CD1c-positive myeloid dendritic cell (primary cell): ENCODE results near the gene IGFL2.
"Not testable (repeated sequence)": the region's sequence is repeated elsewhere in the genome, so short reads cannot be mapped to it uniquely, and the experiment has no call there.

Experiments used
- DNase-seq: peaks from one replicate; pipeline ENCODE4 v3.0.0-alpha.2; 2016; ENCODE audit errors: extremely low spot score

IGFL2 gene

DNA sequence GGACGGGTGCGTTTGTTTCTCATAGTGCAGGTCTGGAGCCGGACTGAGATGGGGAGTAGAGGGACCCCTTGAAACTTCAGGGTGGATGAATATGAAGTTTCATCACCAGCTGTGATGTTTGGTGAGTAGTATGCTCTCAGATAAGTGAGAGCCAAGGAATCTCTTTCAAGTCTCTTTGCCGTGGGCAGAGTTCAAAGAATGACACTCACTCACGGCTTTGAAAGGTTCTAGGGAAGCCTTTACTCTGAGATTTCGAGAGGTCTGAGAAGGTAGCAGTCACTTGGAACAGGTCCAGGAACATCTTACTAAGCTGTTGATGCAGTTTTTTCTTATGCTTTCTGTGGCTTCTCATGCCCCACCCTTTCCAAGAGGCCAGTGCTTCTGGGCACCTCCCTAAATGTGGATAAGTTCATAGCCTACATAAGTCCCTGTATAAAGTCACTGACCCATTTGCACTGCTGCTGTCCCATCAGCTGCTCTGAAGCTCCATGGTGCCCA, at the start of gene IGFL2:
Gene IGFL2 (plus strand): TSS at position 448 of the 498 bp plus-strand sequence. CDS start 41 bp downstream, at position 489.
- DNase-seq: no peak

DNA sequence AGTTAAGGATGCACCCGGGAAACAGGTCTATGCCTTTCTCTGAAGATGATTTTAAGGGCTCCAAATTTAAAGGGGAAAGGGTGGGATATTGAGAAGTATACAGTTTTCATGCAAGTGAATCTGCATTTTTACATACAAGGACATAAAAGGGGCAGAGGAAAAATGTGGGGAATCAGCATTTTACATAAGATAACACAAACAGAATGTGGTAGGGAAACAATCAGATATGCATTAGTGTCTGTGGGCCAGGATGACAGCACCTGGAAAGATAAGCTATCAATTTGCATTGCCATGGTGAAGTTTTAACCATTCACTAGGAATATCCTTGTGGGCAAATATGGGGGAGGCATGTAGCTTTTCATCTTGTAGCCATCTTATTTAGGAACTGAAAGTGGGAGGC, 47.7 kb upstream of the IGFL2 start:
- DNase-seq: no peak

- DNase-seq: no peak
Measured at GRCh38 chr19:46101293-46101692, 46.7 kb upstream of the IGFL2 start.

- not testable (repeated sequence) for DNase-seq
Measured at GRCh38 chr19:46102333-46102732, 45.7 kb upstream of the IGFL2 start.

GRCh38 chr19:46107371-46107770, 40.7 kb upstream of the IGFL2 start:
- DNase-seq: no peak

GRCh38 chr19:46109876-46110275, 38.2 kb upstream of the IGFL2 start:
- DNase-seq: no peak

DNA sequence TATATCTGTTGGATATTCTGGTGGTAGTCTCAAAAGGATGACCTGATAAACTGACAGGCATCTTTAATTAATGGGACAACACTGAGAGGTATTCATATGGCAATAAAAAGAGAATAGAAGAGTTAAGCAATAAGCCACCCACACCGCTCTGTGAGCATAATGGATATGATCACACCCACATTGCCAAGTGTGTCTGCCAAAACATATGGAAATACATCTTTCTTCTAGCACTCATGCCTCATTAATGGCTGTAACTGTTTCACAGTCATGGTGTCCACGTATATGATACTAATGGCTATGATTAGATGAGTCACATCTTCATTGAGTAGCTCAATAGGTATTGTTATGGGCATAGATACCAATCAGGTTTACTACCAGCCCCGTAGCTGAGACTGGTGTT, 36.7 kb upstream of the IGFL2 start:
- no peak for DNase-seq

GRCh38 chr19:46112527-46112926, 35.5 kb upstream of the IGFL2 start:
- DNase-seq: no peak

DNA sequence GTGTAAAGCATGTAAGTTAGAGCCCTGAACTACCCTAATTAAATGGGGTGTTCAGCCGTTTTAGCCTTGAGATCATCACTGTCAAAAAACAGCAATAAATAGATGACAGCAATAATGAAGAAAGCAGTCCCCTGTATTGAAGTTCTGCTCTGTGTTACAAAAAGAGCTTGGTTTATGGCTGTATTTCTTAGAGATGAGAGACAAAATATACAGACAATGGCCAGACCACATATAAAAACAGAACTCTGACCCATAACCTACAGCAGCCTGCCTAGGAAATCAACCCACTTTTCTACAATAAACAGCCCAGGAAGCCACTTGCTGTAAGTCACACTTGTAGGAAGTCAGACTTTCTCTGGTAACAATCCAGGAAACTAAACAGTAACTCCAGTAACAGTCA, 34.3 kb upstream of the IGFL2 start:
- no peak for DNase-seq

- DNase-seq: peak; percentile 70
Measured at GRCh38 chr19:46115396-46116106, 32.5 kb upstream of the IGFL2 start.

DNA sequence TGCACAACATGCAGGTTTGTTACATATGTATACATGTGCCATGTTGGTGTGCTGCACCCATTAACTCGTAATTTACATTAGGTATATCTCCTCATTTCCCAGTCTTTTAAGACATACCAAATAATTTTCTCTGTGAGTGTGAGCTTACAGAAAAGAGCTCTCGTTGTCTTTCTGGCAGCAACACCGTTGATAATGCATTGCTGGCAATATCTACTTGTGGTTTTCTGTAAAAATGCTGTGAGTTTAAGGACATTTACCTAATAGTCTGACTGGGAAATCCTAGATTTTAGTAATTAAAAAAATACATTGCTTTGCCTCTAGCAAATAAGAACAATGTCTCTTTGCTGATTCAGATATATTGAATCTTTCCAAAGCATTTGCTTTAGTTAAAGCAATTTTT, 31.9 kb upstream of the IGFL2 start:
- no peak for DNase-seq

DNA sequence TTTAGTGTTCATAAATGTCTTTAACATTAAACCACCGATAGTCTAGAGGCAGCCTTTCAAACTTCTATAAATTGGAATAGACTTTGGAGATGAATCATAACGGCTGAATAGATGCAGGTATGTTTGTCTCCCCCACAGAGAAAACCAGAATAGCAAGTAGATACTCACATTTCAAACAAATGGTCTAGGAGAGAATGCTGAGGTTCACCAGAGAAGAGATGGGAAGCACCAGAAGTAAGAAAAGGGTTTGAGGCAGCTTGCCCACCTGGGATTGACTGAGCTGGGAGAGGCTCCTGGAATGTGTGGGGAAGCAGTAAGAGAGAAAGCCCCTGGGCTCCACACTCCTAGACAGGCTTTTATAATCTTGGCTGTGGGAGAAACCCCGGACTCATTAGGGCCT, 29.9 kb upstream of the IGFL2 start:
- no peak for DNase-seq

GRCh38 chr19:46124638-46125115, 23.4 kb upstream of the IGFL2 start, which contains the start of gene IGFL3:
Gene IGFL3, minus strand, starts transcription at chr19:46124688. Its CDS starts 39 bp downstream, at chr19:46124649.
- DNase-seq: peak; percentile 76

DNA sequence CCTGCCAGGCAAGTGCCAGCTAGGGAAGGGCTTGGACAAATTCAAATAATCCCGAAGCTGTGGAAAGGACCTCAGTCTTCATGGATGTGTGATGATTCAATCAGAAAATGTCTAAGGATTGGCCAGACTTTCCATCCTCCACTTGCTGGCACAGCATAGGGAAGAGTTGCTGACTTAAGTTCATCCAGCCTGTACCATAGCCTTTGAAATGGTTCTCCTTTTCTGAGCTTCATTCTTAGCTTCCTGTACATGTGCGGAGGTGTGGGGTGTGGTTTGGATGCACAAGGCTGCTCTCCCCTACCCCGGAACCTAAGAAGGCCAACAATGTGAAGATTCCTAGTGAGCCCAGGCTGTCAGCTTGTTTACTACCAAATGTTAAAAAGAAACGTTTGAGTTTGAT, 22.6 kb upstream of the IGFL2 start:
- DNase-seq: peak; percentile 77

DNA sequence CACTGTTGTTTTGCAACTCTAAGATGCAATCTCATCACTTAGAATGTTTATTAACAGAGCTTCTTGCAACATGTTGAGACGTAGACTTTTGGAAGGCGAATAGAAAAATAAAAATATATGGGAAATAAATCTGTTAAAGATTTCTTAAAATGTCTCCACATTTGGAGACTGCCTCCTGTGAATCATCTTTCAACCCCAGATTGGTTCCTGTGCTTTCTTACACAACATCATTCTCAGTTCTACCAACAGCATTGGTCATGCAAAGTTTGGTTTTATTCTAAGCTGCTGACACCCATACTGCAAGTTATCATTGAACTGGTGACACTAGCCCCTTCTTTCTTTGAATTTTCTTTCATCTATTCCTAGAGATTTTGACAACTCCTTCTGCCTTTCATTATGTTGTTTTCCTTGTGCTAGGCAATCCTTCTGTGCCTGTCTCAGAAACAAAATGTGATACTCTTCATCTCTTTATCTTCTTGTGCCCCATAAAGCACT, 21.9 kb upstream of the IGFL2 start:
- peak; percentile 47 for DNase-seq

DNA sequence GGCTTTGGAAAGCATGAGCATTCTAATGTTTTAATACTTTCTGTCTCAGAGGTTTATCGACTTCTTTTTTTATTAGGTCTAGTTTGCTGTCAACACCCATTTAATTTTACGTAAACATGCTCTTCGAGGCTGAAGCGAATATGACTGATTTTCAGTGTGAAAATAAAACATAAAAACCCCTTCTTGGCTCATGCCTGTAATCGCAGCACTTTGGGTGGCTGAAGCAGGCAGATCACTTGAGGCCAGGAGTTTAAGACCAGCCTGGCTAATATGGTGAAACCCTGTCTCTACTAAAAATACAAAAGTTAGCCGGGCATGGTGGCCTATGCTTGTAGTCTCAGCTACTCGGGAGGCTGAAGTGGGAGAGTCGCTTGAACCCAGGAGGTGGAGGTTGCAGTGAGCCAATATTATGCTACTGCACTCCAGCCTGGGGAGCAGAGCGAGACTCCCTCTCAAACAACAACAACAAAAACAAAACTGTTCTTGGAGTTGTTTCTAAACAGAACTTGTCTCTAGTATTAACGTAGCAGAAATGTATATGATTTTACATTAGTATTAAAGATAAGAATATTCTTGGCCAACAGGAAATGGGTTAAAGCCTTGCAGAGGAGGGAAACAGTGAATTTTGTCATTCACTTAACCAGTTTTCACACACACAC, 16.4 kb upstream of the IGFL2 start:
- DNase-seq: no peak

- no peak for DNase-seq
Measured at GRCh38 chr19:46132508-46133100, 15.4 kb upstream of the IGFL2 start.

DNA sequence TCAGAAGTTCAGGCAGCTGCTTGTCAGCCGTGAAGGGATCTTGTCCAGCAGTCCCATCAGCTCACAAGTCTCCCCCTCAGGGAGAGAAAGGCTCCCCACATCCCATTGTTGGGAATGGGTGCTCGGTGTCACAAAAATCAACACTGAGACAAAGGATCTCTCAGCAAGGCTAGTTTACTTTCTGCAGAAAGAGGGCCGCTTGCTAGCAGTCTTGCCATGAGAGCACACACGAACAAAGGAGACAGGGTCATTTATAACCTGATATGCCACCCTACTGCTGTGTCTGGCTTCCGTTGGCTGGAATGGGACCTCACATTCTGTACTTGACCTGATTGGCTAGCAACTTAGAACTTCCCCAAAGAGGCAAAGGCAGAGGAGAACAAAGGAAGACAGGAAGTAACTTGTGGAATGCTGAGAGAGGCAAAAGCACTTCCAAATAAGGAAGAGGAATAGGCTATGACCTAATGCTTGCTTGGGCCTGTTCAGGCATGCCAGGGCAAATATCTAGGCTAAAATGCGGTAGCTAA, 14.9 kb upstream of the IGFL2 start:
- DNase-seq: peak; percentile 71

DNA sequence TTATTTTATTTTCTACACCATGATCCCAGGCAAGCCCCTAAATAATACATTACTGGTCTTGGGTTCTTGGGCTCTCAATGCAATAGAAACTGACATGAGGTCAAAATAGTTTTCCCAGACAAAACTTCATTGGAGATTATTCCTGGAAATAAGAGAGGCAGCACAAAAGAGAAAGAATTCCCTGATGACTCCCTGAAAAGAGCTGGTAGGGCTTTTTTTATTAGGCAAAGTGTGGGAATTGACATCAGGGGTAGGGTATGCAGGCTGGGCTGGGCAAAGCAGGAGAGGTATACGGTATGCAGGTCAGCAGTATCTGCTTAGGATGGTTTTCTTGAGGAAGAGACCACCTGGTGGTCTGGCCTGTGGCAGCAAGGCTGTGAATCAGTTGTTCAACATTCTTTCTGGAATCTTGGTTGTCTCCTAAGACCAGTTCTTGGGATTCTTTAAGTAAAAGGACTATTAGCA, 14.2 kb upstream of the IGFL2 start:
- no peak for DNase-seq

- DNase-seq: no peak
Measured at GRCh38 chr19:46134527-46134926, 13.5 kb upstream of the IGFL2 start.

GRCh38 chr19:46137915-46138473, 10.0 kb upstream of the IGFL2 start:
- no peak for DNase-seq

DNA sequence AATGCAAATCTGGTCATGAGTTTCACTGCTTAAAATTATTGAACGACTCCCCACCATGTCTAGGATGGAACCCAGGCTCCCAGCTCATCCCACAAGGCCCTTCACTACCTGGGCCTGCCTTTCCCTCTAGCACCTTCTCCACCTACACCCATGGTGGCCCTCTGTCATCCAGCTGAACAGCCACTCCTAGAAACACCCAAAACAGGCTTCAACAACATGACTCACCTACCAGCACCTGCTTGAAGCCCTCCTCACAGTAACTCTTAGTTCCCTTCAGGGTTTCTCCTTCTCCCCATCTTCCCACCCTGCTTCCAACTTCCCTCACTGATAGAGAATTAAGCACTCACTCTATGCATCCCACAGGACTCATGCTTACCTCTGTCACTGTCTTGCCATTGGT, 6.6 kb upstream of the IGFL2 start:
- DNase-seq: no peak
